ELR (cell line): ENCODE results near the gene FKBP5.
"Not testable (repeated sequence)": the region's sequence is repeated elsewhere in the genome, so short reads cannot be mapped to it uniquely, and the experiment has no call there.

Source experiments
- DNase-seq: peaks from one replicate; pipeline ENCODE4 v3.0.0-alpha.2; 2015; ENCODE audit warnings: low read depth

FKBP5 gene

GRCh38 chr6:35583893-35584688, 104.6 kb downstream of the FKBP5 start:
- DNase-seq, result peak; percentile 79

- no peak for DNase-seq
Measured at GRCh38 chr6:35582315-35582714, 106.4 kb downstream of the FKBP5 start.

GRCh38 chr6:35581633-35582032, 107.1 kb downstream of the FKBP5 start:
- DNase-seq, result no peak

GRCh38 chr6:35580836-35581235, 107.9 kb downstream of the FKBP5 start:
- no peak for DNase-seq

GRCh38 chr6:35576682-35577081, 112.0 kb downstream of the FKBP5 start:
- DNase-seq, result no peak

GRCh38 chr6:35573495-35574110, 115.1 kb downstream of the FKBP5 start:
- no peak for DNase-seq

GRCh38 chr6:35570885-35571330, 117.8 kb downstream of the FKBP5 start:
- not testable (repeated sequence) for DNase-seq

- DNase-seq, result peak; percentile 30
Measured at GRCh38 chr6:35569011-35569461, 119.7 kb downstream of the FKBP5 start.

GRCh38 chr6:35566794-35567193, 121.9 kb downstream of the FKBP5 start:
- DNase-seq, result no peak

GRCh38 chr6:35564733-35565132, 124.0 kb downstream of the FKBP5 start:
- no peak for DNase-seq

GRCh38 chr6:35562060-35562459, 126.7 kb downstream of the FKBP5 start:
- DNase-seq, result peak; percentile 32

- no peak for DNase-seq
Measured at GRCh38 chr6:35561113-35561512, 127.6 kb downstream of the FKBP5 start.

- DNase-seq, result no peak
Measured at GRCh38 chr6:35558571-35558970, 130.1 kb downstream of the FKBP5 start.

GRCh38 chr6:35557239-35557638, 131.5 kb downstream of the FKBP5 start:
- DNase-seq, result no peak

GRCh38 chr6:35554811-35555210, 133.9 kb downstream of the FKBP5 start:
- DNase-seq, result no peak

GRCh38 chr6:35553315-35553714, 135.4 kb downstream of the FKBP5 start:
- no peak for DNase-seq

- DNase-seq, result peak; percentile 36
Measured at GRCh38 chr6:35552285-35552917, 136.3 kb downstream of the FKBP5 start.

- no peak for DNase-seq
Measured at GRCh38 chr6:35550437-35550836, 138.3 kb downstream of the FKBP5 start.

- DNase-seq, result no peak
Measured at GRCh38 chr6:35547676-35548075, 141.0 kb downstream of the FKBP5 start.

- DNase-seq, result peak; percentile 48
Measured at GRCh38 chr6:35544769-35545361, 143.8 kb downstream of the FKBP5 start.

GRCh38 chr6:35543459-35544193, 145.1 kb downstream of the FKBP5 start:
- DNase-seq, result no peak

GRCh38 chr6:35541836-35542235, 146.9 kb downstream of the FKBP5 start:
- DNase-seq, result no peak
